AG04449 (cell line): ENCODE measurements around the gene SENP6.

Source experiments
- CTCF ChIA-PET: fragments of 350-600 bp; formaldehyde crosslinking; extraction: SDS; loops from one replicate; lab custom pipeline; 2021; ENCODE audit warnings: antibody characterized with exemption; lab: Yijun Ruan, JAX
- POLR2A ChIA-PET: fragments of 400-600, 350-600 bp; formaldehyde crosslinking; extraction: SDS; loops from one replicate; lab custom pipeline; 2020; ENCODE audit warnings: antibody characterized with exemption, inconsistent platforms; lab: Yijun Ruan, JAX
- DNase-seq: peaks from one replicate; pipeline ENCODE4 v3.0.0-alpha.2; 2010; ENCODE audit warnings: low read depth, low spot score
- H3K4me3 ChIP-seq: 2 replicates; pipeline ENCODE4 v1.5.1; 2011; ENCODE audit warnings: low read depth, mild to moderate bottlenecking, control low read depth, low read length
- CTCF ChIP-seq: IDR thresholded peaks from one replicate; pipeline ENCODE4 v1.5.1; 2011; ENCODE audit warnings: mild to moderate bottlenecking, moderate library complexity, low read length, control low read depth, inconsistent platforms; ENCODE audit not compliant: insufficient read depth; ENCODE audit errors: missing control alignments

SENP6 gene

GRCh38 chr6:75612434-75612833 is 10.8 kb downstream of the SENP6 start:
- no peak for TF ChIP-seq CTCF
- no peak for DNase-seq
- ChIA-PET CTCF (interaction anchor here (1.0 kb wide), 1 partner anchor 9 kb away, joined by 4 read pairs; no protein-coding TSS in a partner anchor), POLR2A (no interaction called here)
- no peak overlapping the region for H3K4me3 ChIP-seq

- DNase-seq: no peak
- TF ChIP-seq CTCF: no peak
- no peak overlapping the region for H3K4me3 ChIP-seq
- ChIA-PET POLR2A (no interaction called here), CTCF (no interaction called here)
These were observed 11.4 kb downstream of the SENP6 start for GRCh38 chr6:75613056-75613501.

- ChIA-PET POLR2A (no interaction called here), CTCF (no interaction called here)
- no peak for TF ChIP-seq CTCF
- DNase-seq: no peak
- no peak overlapping the region for H3K4me3 ChIP-seq
These were observed 16.8 kb downstream of the SENP6 start for GRCh38 chr6:75618437-75618836.

- TF ChIP-seq CTCF: no peak
- no peak overlapping the region for H3K4me3 ChIP-seq
- ChIA-PET CTCF (no interaction called here), POLR2A (no interaction called here)
- no peak for DNase-seq
These were observed 17.7 kb downstream of the SENP6 start for GRCh38 chr6:75619230-75619899.

- POLR2A ChIA-PET: no interaction called here
- H3K4me3 ChIP-seq: no peak overlapping the region
- CTCF ChIA-PET: interaction anchor here (0.7 to 1.1 kb wide), 2 partner anchors 8 to 72 kb away, joined by 3 to 4 read pairs; no protein-coding TSS in a partner anchor
- TF ChIP-seq CTCF: no peak
- no peak for DNase-seq
These were observed 19.0 kb downstream of the SENP6 start for GRCh38 chr6:75620381-75621304.

- CTCF ChIA-PET: interaction anchor here (1.1 kb wide), 1 partner anchor 10 kb away, joined by 4 read pairs; no protein-coding TSS in a partner anchor
- no peak for DNase-seq
- no peak for TF ChIP-seq CTCF
- no peak overlapping the region for H3K4me3 ChIP-seq
- POLR2A ChIA-PET: interaction anchor here (0.5 kb wide), 1 partner anchor 337 kb away, joined by 3 read pairs; the partner anchor contains the start of gene TMEM30A
These were observed 20.2 kb downstream of the SENP6 start for GRCh38 chr6:75621846-75622245.
